Measurements from ENCODE around the gene FAM24B.
"Not testable (repeated sequence)": the region's sequence is repeated elsewhere in the genome, so short reads cannot be mapped to it uniquely, and the experiment has no call there.

FAM24B gene

GRCh38 chr10:122879339-122880273 is at the start of gene FAM24B:
TSS of gene FAM24B (minus strand) at chr10:122879581. CDS start at chr10:122850515, 29,066 bp downstream.
- DNase-seq (ENCODE audit: low read depth in 2 of 2), result peak; percentile 99
- peak within 1 kb of the TSS; percentile 75 to 81 for H3K4me3 ChIP-seq (replicated peaks in 1 of 2; ENCODE audit: low read depth in 2 of 2, low read length in 2 of 2)
- peak; percentile 0 for TF ChIP-seq CTCF (IDR thresholded peaks at IDR 0.05; ENCODE audit: low read depth, low read length)

- DNase-seq (ENCODE audit: low read depth in 2 of 2), result no peak
- TF ChIP-seq CTCF (IDR thresholded peaks at IDR 0.05; ENCODE audit: low read depth, low read length), result no peak
- no peak overlapping the region for H3K4me3 ChIP-seq (replicated peaks in 1 of 2; ENCODE audit: low read depth in 2 of 2, low read length in 2 of 2)
Measured at GRCh38 chr10:122915700-122916099, 36.3 kb upstream of the FAM24B start.

GRCh38 chr10:122911889-122912484 is 32.6 kb upstream of the FAM24B start:
- TF ChIP-seq CTCF (IDR thresholded peaks at IDR 0.05; ENCODE audit: low read depth, low read length), result no peak

GRCh38 chr10:122910310-122910709 is 30.9 kb upstream of the FAM24B start, which contains the start of gene FAM24A:
TSS of gene FAM24A (plus strand) at chr10:122910610. CDS start at chr10:122911635, 1,025 bp downstream.
- H3K4me3 ChIP-seq (replicated peaks in 1 of 2; ENCODE audit: low read depth in 2 of 2, low read length in 2 of 2), result no peak within 1 kb of the TSS
- DNase-seq (ENCODE audit: low read depth in 2 of 2), result no peak
- no peak for TF ChIP-seq CTCF (IDR thresholded peaks at IDR 0.05; ENCODE audit: low read depth, low read length)

More at GRCh38 chr10:122911889-122912484, 32.6 kb upstream of the FAM24B start:
- DNase-seq (ENCODE audit: low read depth in 2 of 2), result peak; percentile 56 to 64
- H3K4me3 ChIP-seq (replicated peaks in 1 of 2; ENCODE audit: low read depth in 2 of 2, low read length in 2 of 2), result no peak overlapping the region

- DNase-seq (ENCODE audit: low read depth in 2 of 2); H3K4me3 ChIP-seq (replicated peaks in 1 of 2; ENCODE audit: low read depth in 2 of 2, low read length in 2 of 2): not testable (repeated sequence)
Measured at GRCh38 chr10:122903861-122904260, 24.5 kb upstream of the FAM24B start.

GRCh38 chr10:122894261-122894944 is 15.0 kb upstream of the FAM24B start:
- H3K4me3 ChIP-seq (replicated peaks in 1 of 2; ENCODE audit: low read depth in 2 of 2, low read length in 2 of 2), result no peak overlapping the region

More at GRCh38 chr10:122894261-122894944, 15.0 kb upstream of the FAM24B start:
- TF ChIP-seq CTCF (IDR thresholded peaks at IDR 0.05; ENCODE audit: low read depth, low read length), result no peak
- DNase-seq (ENCODE audit: low read depth in 2 of 2), result no peak

Measured in cardiac fibroblast (primary cell).